K562 (cell line): Measurements from ENCODE around the gene SUN5. TPM values are rescaled to one million over a fixed set of nuclear protein-coding genes. Genes with fewer than 3 reads are reported as not detected.

Source experiments
- ATAC-seq: fragments of 200-7000 bp; cut with Tn5 transposase; 3 replicates; pipeline ENCODE4 v1.9.1; 2020; ENCODE audit warnings: moderate library complexity
- BruUV-seq: library from RNA; stranded (reverse); fragments of 400-500 nt; replicated peaks from 2 replicates; lab custom pipeline; 2021; lab: Mats Ljungman, UMichigan
- CTCF ChIA-PET: fragments of 300-600 bp; formaldehyde crosslinking; extraction: SDS; loops from one replicate; lab custom pipeline; 2021; ENCODE audit warnings: low intra/inter-chr PET ratio; lab: Yijun Ruan, JAX
- POLR2A ChIA-PET: fragments of 300-600, 350-650 bp; sonication (Branson Sonifier 250); formaldehyde crosslinking; extraction: SDS; loops from one replicate; lab custom pipeline; 2021; ENCODE audit warnings: antibody characterized with exemption, inconsistent platforms; lab: Yijun Ruan, JAX
- DNase-seq, 4 experiments: peaks; one replicate each; pipeline versions ENCODE4 v3.0.0 to v3.0.0-alpha.2; 2011 to 2018; ENCODE audit warnings: low spot score in 3 of 4, mixed read lengths in 3 of 4; ENCODE audit errors: extremely low read depth in 1 of 4
- FAIRE-seq: peaks from 2 replicates; lab custom pipeline; 2011; peaks lifted over from hg19 to GRCh38; lab: Jason Lieb, UNC
- H2AFZ ChIP-seq: 2 replicates; pipeline ENCODE4 v1.6.0; 2011; ENCODE audit warnings: low read depth, low read length, control low read depth, inconsistent platforms
- H3K27ac ChIP-seq: fragments of 200-600 bp; 3 replicates; pipeline ENCODE4 v1.8.0; 2011; ENCODE audit warnings: low read depth, mild to moderate bottlenecking, control low read depth, inconsistent platforms, low read length, moderate library complexity, mixed read lengths; ENCODE audit errors: extremely low read depth
- H3K27me3 ChIP-seq, 2 experiments: fragments of 300-600 bp in 1 of 2; 2 replicates in 1 of 2; 3 replicates in 1 of 2; pipeline versions ENCODE4 v1.6.0 to v1.8.0; 2011; ENCODE audit warnings: inconsistent platforms in 2 of 2, low read length in 2 of 2, mild to moderate bottlenecking in 1 of 2, mixed read lengths in 1 of 2, moderate library complexity in 1 of 2; ENCODE audit not compliant: control insufficient read depth in 2 of 2, insufficient read depth in 2 of 2
- H3K36me3 ChIP-seq: fragments of 300-600 bp; 3 replicates; pipeline ENCODE4 v1.8.0; 2011; ENCODE audit warnings: mild to moderate bottlenecking, low read length, inconsistent platforms; ENCODE audit not compliant: control insufficient read depth, insufficient read depth
- H3K4me1 ChIP-seq, 2 experiments: fragments of 200-600 bp in 1 of 2; replicated peaks in 1 of 2; 2 replicates in 1 of 2; 3 replicates in 1 of 2; pipeline versions ENCODE4 v1.5.1 to v1.8.0; 2011; ENCODE audit warnings: inconsistent platforms in 2 of 2, low read length in 2 of 2, mild to moderate bottlenecking in 1 of 2, mixed read lengths in 1 of 2, moderate library complexity in 1 of 2; ENCODE audit not compliant: control insufficient read depth in 2 of 2, insufficient read depth in 2 of 2
- H3K4me2 ChIP-seq: 2 replicates; pipeline ENCODE4 v1.6.1; 2011; ENCODE audit warnings: low read length, control low read depth, inconsistent platforms, mixed read lengths; ENCODE audit not compliant: insufficient read depth
- H3K4me3 ChIP-seq: fragments of 200-600 bp; sonication (generic), shearing (Covaris generic); 2 replicates; pipeline ENCODE4 v1.5.1; 2016; ENCODE audit warnings: control low read depth, inconsistent platforms
- H3K79me2 ChIP-seq: fragments of 200-600 bp; 3 replicates; pipeline ENCODE4 v1.8.0; 2011; ENCODE audit warnings: low read length, inconsistent platforms; ENCODE audit not compliant: control insufficient read depth, insufficient read depth
- H3K9ac ChIP-seq, 2 experiments: 2 replicates each; pipeline versions ENCODE4 v1.6.0 to v1.6.1; 2011; ENCODE audit warnings: low read depth in 2 of 2, low read length in 2 of 2, control low read depth in 1 of 2, inconsistent platforms in 1 of 2, mild to moderate bottlenecking in 1 of 2, mixed read lengths in 1 of 2; ENCODE audit not compliant: insufficient read depth in 1 of 2
- H3K9me1 ChIP-seq: one replicate; pipeline ENCODE4 v1.6.0; 2011; ENCODE audit warnings: inconsistent platforms, mild to moderate bottlenecking, low read length, moderate library complexity; ENCODE audit not compliant: control insufficient read depth, insufficient read depth
- H3K9me3 ChIP-seq: replicated peaks from 2 replicates; pipeline ENCODE4 v1.5.1; 2011; ENCODE audit warnings: low read depth, low read length, inconsistent platforms; ENCODE audit not compliant: control insufficient read depth, insufficient read depth
- H4K20me1 ChIP-seq: replicated peaks from 2 replicates; pipeline ENCODE4 v1.6.1; 2011; ENCODE audit warnings: low read length, inconsistent platforms, mixed read lengths; ENCODE audit not compliant: control insufficient read depth, insufficient read depth
- HDGF ChIP-seq: fragments of 450-650 bp; IDR thresholded peaks from 2 replicates; pipeline ENCODE4 v1.6.1; 2016
- RAD21 ChIP-seq, 2 experiments: fragments of 250-450 bp in 1 of 2; fragments of 450-650 bp in 1 of 2; sonication (Bioruptor Pico) in 1 of 2; formaldehyde crosslinking in 1 of 2; IDR thresholded peaks in 1 of 2; conservative IDR thresholded peaks in 1 of 2; 2 replicates each; pipeline versions ENCODE4 v1.4.0 to v1.8.0; 2020 to 2022; ENCODE audit warnings: mild to moderate bottlenecking in 2 of 2, moderate library complexity in 1 of 2
- SMC3 ChIP-seq: conservative IDR thresholded peaks from 2 replicates; pipeline ENCODE4 v1.6.1; 2011; ENCODE audit warnings: low read depth, low read length, improper control_type of control experiment; ENCODE audit not compliant: insufficient read depth
- SPI1 ChIP-seq: IDR thresholded peaks from 2 replicates; pipeline ENCODE4 v1.6.1; 2011; ENCODE audit warnings: low read depth, low read length, control low read depth, borderline replicate concordance
- WGBS: fragments of 100-300 bp; shearing (Covaris generic); methylation state at CpG from one replicate; pipeline ENCODE4 v1.1.6; 2016; ENCODE audit warnings: low coverage, mixed read lengths; ENCODE audit not compliant: insufficient coverage; ENCODE audit errors: missing lambda C conversion rate; 5-methylcytosine and 5-hydroxymethylcytosine counted together
- in situ Hi-C: fragments of 300-500 bp; cut with MboI; formaldehyde crosslinking; loops from 4 replicates; pipeline ENCODE4 v1.15.0; 2018; ENCODE audit warnings: inconsistent platforms, mixed read lengths
- intact Hi-C: fragments of 100-400 bp; cut with micrococcal nuclease; formaldehyde crosslinking; loops from 2 replicates; pipeline ENCODE4 v1.14.2; 2022
- polyA plus RNA-seq, 8 experiments: library from polyadenylated mRNA; depleted of rRNA in 4 of 8; stranded (reverse) in 5 of 8; unstranded in 3 of 8; fragments of >200 nt; fragmentation: Nextera tagmentation in 2 of 8; fragmentation: Illumina TruSeq in 1 of 8; extraction: Ambion mirVana in 2 of 8; extraction: Trizol in 1 of 8; gene quantifications; 2 replicates each; pipeline versions ENCODE4 v1.2.1 to v1.2.3, GENCODE V29; 2011 to 2014; ENCODE audit warnings: inconsistent platforms in 1 of 8, missing spikeins in 1 of 8
- total RNA-seq, 7 experiments: library from RNA; depleted of rRNA in 6 of 7; stranded (reverse); fragments of >200 nt in 6 of 7; fragmentation: Illumina TruSeq in 2 of 7; extraction: Trizol in 2 of 7; gene quantifications; 2 replicates each; pipeline versions ENCODE4 v1.2.1 to v1.2.3, GENCODE V29; 2011 to 2021; ENCODE audit warnings: low replicate concordance in 1 of 7
- TF ChIP-seq, protein P1 (sequence below), 2 experiments: fragments of 450-650 bp in 1 of 2; sonication (generic) in 1 of 2; formaldehyde crosslinking; conservative IDR thresholded peaks; 2 replicates each; pipeline versions ENCODE4 v1.4.0 to v1.8.1; 2020 to 2022; ENCODE audit warnings: mild to moderate bottlenecking in 1 of 2, missing genetic modification reagents in 1 of 2
- TF ChIP-seq, protein P2 (sequence below), 2 experiments: fragments of 450-650 bp; formaldehyde crosslinking in 1 of 2; IDR thresholded peaks; 2 replicates each; pipeline versions ENCODE4 v1.4.0 to v1.6.1; 2014 to 2020; ENCODE audit warnings: mild to moderate bottlenecking in 2 of 2, borderline replicate concordance in 1 of 2, low read depth in 1 of 2
- TF ChIP-seq, protein P3 (sequence below), 3 experiments: IDR thresholded peaks in 2 of 3; conservative IDR thresholded peaks in 1 of 3; 2 replicates each; pipeline ENCODE4 v1.5.1; 2011 to 2012; ENCODE audit warnings: low read length in 3 of 3, mild to moderate bottlenecking in 3 of 3, control low read depth in 2 of 3, improper control_type of control experiment in 1 of 3, inconsistent platforms in 1 of 3, low read depth in 1 of 3, mixed read lengths in 1 of 3, moderate library complexity in 1 of 3; ENCODE audit not compliant: insufficient read depth in 2 of 3

Gene SUN5
- total and polyA plus RNA-seq, 9 of the 15 experiments (the other 6 are each of a cell fraction or from before 2014, with no cell fraction given), result not detected

DNA sequence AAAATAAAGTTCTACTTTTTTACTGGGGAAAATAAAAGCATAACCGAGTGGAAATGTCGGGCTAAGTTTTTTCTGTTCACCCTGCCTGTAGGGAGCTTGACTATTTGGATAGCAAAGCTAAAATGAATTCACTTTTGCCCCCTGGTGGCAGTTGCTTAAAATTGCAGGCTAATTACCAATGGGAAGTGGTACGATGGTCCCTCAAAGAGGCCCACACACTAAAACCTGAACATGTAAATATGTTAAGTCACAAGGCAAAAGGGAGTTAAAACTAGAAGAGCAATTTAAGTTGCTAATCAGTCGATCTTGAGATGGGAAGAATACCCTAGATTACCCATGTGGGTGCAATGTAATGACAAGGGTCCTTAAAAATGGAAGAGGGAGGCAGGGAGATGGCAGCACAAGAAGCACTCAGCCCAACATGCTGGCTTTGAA is 916 bp upstream of the SUN5 start:
- FAIRE-seq, result peak; percentile 80

More for the DNA sequence above, 916 bp upstream of the SUN5 start:
- no peak overlapping the region for H2AFZ ChIP-seq
- H3K4me3 ChIP-seq, result no peak overlapping the region
- TF ChIP-seq, protein P1, sequence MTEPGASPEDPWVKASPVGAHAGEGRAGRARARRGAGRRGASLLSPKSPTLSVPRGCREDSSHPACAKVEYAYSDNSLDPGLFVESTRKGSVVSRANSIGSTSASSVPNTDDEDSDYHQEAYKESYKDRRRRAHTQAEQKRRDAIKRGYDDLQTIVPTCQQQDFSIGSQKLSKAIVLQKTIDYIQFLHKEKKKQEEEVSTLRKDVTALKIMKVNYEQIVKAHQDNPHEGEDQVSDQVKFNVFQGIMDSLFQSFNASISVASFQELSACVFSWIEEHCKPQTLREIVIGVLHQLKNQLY (CRISPR knock-in tag; conservative IDR thresholded peaks at IDR 0.05), result no peak
- TF ChIP-seq SMC3 (0 out of 2 replicates have a peak, but pooled peaks have one; percentile 20), HDGF (no peak), RAD21 (CRISPR knock-in tag; conservative IDR thresholded peaks at IDR 0.05 in 1 of 2, IDR thresholded peaks at IDR 0.05 in 1 of 2) (peak; percentile 17 to 64; a peak in 2 of 4 replicates), SPI1 (0 out of 2 replicates have a peak, but pooled peaks have one; percentile 30)
- TF ChIP-seq, protein P2, sequence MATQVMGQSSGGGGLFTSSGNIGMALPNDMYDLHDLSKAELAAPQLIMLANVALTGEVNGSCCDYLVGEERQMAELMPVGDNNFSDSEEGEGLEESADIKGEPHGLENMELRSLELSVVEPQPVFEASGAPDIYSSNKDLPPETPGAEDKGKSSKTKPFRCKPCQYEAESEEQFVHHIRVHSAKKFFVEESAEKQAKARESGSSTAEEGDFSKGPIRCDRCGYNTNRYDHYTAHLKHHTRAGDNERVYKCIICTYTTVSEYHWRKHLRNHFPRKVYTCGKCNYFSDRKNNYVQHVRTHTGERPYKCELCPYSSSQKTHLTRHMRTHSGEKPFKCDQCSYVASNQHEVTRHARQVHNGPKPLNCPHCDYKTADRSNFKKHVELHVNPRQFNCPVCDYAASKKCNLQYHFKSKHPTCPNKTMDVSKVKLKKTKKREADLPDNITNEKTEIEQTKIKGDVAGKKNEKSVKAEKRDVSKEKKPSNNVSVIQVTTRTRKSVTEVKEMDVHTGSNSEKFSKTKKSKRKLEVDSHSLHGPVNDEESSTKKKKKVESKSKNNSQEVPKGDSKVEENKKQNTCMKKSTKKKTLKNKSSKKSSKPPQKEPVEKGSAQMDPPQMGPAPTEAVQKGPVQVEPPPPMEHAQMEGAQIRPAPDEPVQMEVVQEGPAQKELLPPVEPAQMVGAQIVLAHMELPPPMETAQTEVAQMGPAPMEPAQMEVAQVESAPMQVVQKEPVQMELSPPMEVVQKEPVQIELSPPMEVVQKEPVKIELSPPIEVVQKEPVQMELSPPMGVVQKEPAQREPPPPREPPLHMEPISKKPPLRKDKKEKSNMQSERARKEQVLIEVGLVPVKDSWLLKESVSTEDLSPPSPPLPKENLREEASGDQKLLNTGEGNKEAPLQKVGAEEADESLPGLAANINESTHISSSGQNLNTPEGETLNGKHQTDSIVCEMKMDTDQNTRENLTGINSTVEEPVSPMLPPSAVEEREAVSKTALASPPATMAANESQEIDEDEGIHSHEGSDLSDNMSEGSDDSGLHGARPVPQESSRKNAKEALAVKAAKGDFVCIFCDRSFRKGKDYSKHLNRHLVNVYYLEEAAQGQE (IDR thresholded peaks at IDR 0.05; ENCODE audit: borderline replicate concordance), result peak; percentile 21; the same call in 1 of the 2 replicates
- TF ChIP-seq, protein P2 (CRISPR knock-in tag; IDR thresholded peaks at IDR 0.05; ENCODE audit: low read depth), result no peak
- TF ChIP-seq, protein P3, sequence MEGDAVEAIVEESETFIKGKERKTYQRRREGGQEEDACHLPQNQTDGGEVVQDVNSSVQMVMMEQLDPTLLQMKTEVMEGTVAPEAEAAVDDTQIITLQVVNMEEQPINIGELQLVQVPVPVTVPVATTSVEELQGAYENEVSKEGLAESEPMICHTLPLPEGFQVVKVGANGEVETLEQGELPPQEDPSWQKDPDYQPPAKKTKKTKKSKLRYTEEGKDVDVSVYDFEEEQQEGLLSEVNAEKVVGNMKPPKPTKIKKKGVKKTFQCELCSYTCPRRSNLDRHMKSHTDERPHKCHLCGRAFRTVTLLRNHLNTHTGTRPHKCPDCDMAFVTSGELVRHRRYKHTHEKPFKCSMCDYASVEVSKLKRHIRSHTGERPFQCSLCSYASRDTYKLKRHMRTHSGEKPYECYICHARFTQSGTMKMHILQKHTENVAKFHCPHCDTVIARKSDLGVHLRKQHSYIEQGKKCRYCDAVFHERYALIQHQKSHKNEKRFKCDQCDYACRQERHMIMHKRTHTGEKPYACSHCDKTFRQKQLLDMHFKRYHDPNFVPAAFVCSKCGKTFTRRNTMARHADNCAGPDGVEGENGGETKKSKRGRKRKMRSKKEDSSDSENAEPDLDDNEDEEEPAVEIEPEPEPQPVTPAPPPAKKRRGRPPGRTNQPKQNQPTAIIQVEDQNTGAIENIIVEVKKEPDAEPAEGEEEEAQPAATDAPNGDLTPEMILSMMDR (IDR thresholded peaks at IDR 0.05 in 2 of 3, conservative IDR thresholded peaks at IDR 0.05 in 1 of 3; ENCODE audit: insufficient read depth in 2 of 3, low read depth in 1 of 3, low read length in 3 of 3), result peak; percentile 53 to 70 (median 63)
- ATAC-seq (peak; percentile 69; the same call in 2 of the 3 replicates), DNase-seq (peak; percentile 53 to 75 (median 62))
- H3K27me3 ChIP-seq, result peaks cover 5 to 45% of the 10 kb centered on the region in 2 experiments; a peak in 3 of 5 replicates
- BruUV-seq, result no TSS peak
- H3K4me1 ChIP-seq, result no peaks in the 10 kb centered on the region; a peak in 1 of 5 replicates
- in situ Hi-C loops, result no loop called here
- no peaks in the 10 kb centered on the region for H3K79me2 ChIP-seq
- peaks cover 4% of the 10 kb centered on the region for H3K9me3 ChIP-seq
- H3K36me3 ChIP-seq, result no peaks in the 10 kb centered on the region
- 4% methylated on average over 4 of the region's 4 CpGs for WGBS
- H4K20me1 ChIP-seq, result no peaks in the 10 kb centered on the region
- no peaks in the 10 kb centered on the region for H3K9me1 ChIP-seq
- no peak overlapping the region for H3K9ac ChIP-seq
- no peak overlapping the region for H3K27ac ChIP-seq
- CTCF ChIA-PET, result interaction anchor here (1.0 to 1.3 kb wide), 2 partner anchors 102 to 103 kb away, joined by 3 to 6 read pairs; no protein-coding TSS in a partner anchor
- POLR2A ChIA-PET, result interaction anchor here (0.5 to 1.1 kb wide), 3 partner anchors 97 to 182 kb away, joined by 3 to 4 read pairs (median 3); no protein-coding TSS in a partner anchor
- no peak overlapping the region for H3K4me2 ChIP-seq
- intact Hi-C loops, result loop anchor here (2.0 kb wide), 1 partner anchor 102 kb away; no protein-coding TSS in a partner anchor
